HepG2 (cell line): ENCODE data around the gene ARAP1. TPM values are rescaled to one million over a fixed set of nuclear protein-coding genes. Genes with fewer than 3 reads are reported as not detected.
A peak's percentile ranks its signal among the peaks of the same experiment; 100 is the strongest.

Experiments used
- ETV5 ChIP-seq: IDR thresholded peaks from 2 replicates; pipeline ENCODE4 v1.6.1; 2018; ENCODE audit warnings: missing biosample characterization, missing genetic modification reagents, inconsistent platforms, borderline replicate concordance
- GABPB1 ChIP-seq: IDR thresholded peaks from 2 replicates; pipeline ENCODE4 v1.6.1; 2016; ENCODE audit warnings: mild to moderate bottlenecking, missing genetic modification reagents, moderate library complexity, missing compliant biosample characterization
- GLI4 ChIP-seq: sonication (generic); formaldehyde crosslinking; IDR thresholded peaks from 2 replicates; pipeline ENCODE4 v1.5.1; 2020; ENCODE audit warnings: missing genetic modification reagents, mild to moderate bottlenecking, moderate library complexity, borderline replicate concordance
- NFE2 ChIP-seq: sonication (generic); formaldehyde crosslinking; IDR thresholded peaks from 2 replicates; pipeline ENCODE4 v1.4.0; 2020; ENCODE audit warnings: missing genetic modification reagents
- POLR2AphosphoS2 ChIP-seq: IDR thresholded peaks from 2 replicates; pipeline ENCODE4 v1.6.1; 2011; ENCODE audit warnings: low read depth, low read length, improper control_type of control experiment
- RAD51 ChIP-seq: fragments of 450-650 bp; IDR thresholded peaks from 2 replicates; pipeline ENCODE4 v1.6.1; 2016; ENCODE audit warnings: borderline replicate concordance
- RBAK ChIP-seq: sonication (generic); formaldehyde crosslinking; IDR thresholded peaks from 2 replicates; pipeline ENCODE4 v1.5.1; 2020; ENCODE audit warnings: mild to moderate bottlenecking, missing genetic modification reagents
- SOX5 ChIP-seq: IDR thresholded peaks from 2 replicates; pipeline ENCODE4 v1.6.1; 2016; ENCODE audit warnings: borderline replicate concordance
- THAP8 ChIP-seq: sonication (generic); formaldehyde crosslinking; IDR thresholded peaks from 2 replicates; pipeline ENCODE4 v1.5.1; 2020; ENCODE audit warnings: missing genetic modification reagents, mild to moderate bottlenecking, borderline replicate concordance
- U2AF2 ChIP-seq: fragments of 200-400 bp; formaldehyde crosslinking; IDR thresholded peaks from 2 replicates; pipeline ENCODE4 v1.6.1; 2017; ENCODE audit warnings: low read depth, mild to moderate bottlenecking, low read length
- ZBTB4 ChIP-seq: sonication (generic); formaldehyde crosslinking; IDR thresholded peaks from 2 replicates; pipeline ENCODE4 v1.4.0; 2020; ENCODE audit warnings: missing genetic modification reagents, mild to moderate bottlenecking, borderline replicate concordance
- ZFY ChIP-seq: sonication (generic); formaldehyde crosslinking; IDR thresholded peaks from 2 replicates; pipeline ENCODE4 v1.4.0; 2020; ENCODE audit warnings: missing genetic modification reagents
- ZFYVE20 ChIP-seq: sonication (generic); formaldehyde crosslinking; IDR thresholded peaks from 2 replicates; pipeline ENCODE4 v1.8.0; 2023; ENCODE audit warnings: low read depth, mild to moderate bottlenecking, moderate library complexity, missing genetic modification reagents, borderline replicate concordance
- ZNF260 ChIP-seq: sonication (generic); formaldehyde crosslinking; IDR thresholded peaks from 2 replicates; pipeline ENCODE4 v1.4.0; 2020; ENCODE audit warnings: missing genetic modification reagents, low read depth, mild to moderate bottlenecking, borderline replicate concordance
- ZNF276 ChIP-seq: sonication (generic); formaldehyde crosslinking; IDR thresholded peaks from 2 replicates; pipeline ENCODE4 v1.4.0; 2020; ENCODE audit warnings: mild to moderate bottlenecking, low read depth, missing genetic modification reagents
- ZNF557 ChIP-seq: sonication (generic); formaldehyde crosslinking; IDR thresholded peaks from 2 replicates; pipeline ENCODE4 v1.4.0; 2020; ENCODE audit warnings: missing genetic modification reagents
- ZNF563 ChIP-seq: sonication (generic); formaldehyde crosslinking; IDR thresholded peaks from 2 replicates; pipeline ENCODE4 v1.8.0; 2022; ENCODE audit warnings: mild to moderate bottlenecking, moderate library complexity, missing genetic modification reagents
- ZNF639 ChIP-seq: conservative IDR thresholded peaks from 2 replicates; pipeline ENCODE4 v1.6.1; 2018; ENCODE audit warnings: missing genetic modification reagents
- ZNF776 ChIP-seq: sonication (generic); formaldehyde crosslinking; IDR thresholded peaks from 2 replicates; pipeline ENCODE4 v1.4.0; 2020; ENCODE audit warnings: mild to moderate bottlenecking, missing genetic modification reagents
- polyA plus RNA-seq, 8 experiments: library from polyadenylated mRNA; depleted of rRNA in 3 of 8; stranded (reverse) in 7 of 8; unstranded in 1 of 8; fragments of >200 nt; fragmentation: Illumina TruSeq in 4 of 8; extraction: Trizol in 4 of 8; gene quantifications; 2 replicates each; pipeline versions ENCODE4 v1.2.1 to v1.2.3, GENCODE V29; 2011 to 2016; ENCODE audit warnings: low read depth in 4 of 8, missing spikeins in 1 of 8, mixed read lengths in 1 of 8; ENCODE audit not compliant: insufficient read depth in 1 of 8
- total RNA-seq, 5 experiments: library from RNA; depleted of rRNA; stranded (reverse); fragments of >200 nt; fragmentation: Illumina TruSeq; extraction: Trizol; gene quantifications; 2 replicates each; pipeline ENCODE4 v1.2.3, GENCODE V29; 2016; ENCODE audit warnings: low read depth in 1 of 5
- TF ChIP-seq, protein P1 (sequence below): sonication (generic); formaldehyde crosslinking; IDR thresholded peaks from 2 replicates; pipeline ENCODE4 v1.5.0; 2020; ENCODE audit warnings: missing genetic modification reagents, mild to moderate bottlenecking, borderline replicate concordance

The ARAP1 gene
- total and polyA plus RNA-seq, 2 of the 13 experiments (the other 11 are each of a cell fraction or from before 2014, with no cell fraction given) = 43.2 to 55.5 TPM

DNA sequence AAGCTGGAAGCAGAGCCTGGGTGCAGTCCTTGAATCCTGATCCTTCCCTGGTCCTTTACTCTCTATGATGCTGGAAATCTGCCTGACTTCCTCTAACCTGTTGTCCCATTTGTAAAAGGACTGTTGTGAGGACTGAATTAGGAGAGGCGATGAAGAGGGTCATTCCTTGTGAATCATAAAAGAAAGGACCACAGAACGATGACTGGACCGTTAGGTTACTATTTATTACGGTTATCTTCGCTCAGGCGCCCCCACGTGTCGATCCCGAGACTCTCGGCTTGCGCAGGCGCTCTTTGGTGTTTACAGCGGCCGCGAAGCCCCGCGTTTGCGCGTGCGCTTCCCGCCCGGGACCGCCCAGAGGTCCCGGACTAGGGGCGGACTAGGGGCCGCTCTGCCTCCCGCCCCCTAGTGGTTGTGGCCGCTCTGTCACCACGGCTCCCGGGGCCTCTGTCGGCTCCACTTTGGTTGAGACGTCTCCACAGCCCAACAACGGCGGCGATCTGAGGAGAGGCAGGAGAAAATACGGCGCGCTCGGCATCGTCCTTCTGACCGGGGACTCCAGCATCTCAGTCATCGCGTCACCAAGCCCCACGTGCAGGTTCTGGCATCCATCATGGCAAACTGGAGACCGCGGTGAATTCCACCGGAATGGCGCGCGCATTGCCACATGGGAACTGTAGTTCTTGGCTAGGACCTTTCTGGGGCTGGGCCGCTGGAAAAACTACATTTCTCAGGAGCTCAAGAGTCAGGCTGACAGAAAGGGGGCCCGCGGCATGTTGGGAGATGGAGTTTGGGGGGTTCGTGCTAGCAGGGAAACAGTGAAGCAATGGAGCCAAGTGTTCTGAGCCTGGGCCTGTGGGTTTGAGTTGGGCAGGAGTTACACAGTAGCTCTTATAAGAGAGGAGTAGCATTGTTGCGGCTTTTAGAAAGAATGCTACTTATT, 41.5 kb upstream of the ARAP1 start, which contains the start of gene STARD10 (continued):
- TF ChIP-seq POLR2AphosphoS2 (no peak), NFE2 (no peak), GLI4 (CRISPR knock-in tag) (peak; percentile 88; the same call in 1 of the 2 replicates), THAP8 (CRISPR knock-in tag) (no peak; the same call in 1 of the 2 replicates), GABPB1 (CRISPR knock-in tag) (peak; percentile 89), ZBTB4 (CRISPR knock-in tag) (no peak), ETV5 (CRISPR knock-in tag) (no peak), SOX5 (CRISPR knock-in tag) (no peak), ZNF776 (CRISPR knock-in tag) (no peak), ZNF260 (no peak), ZFY (CRISPR knock-in tag) (peak; percentile 81), RBAK (CRISPR knock-in tag) (no peak), ZNF639 (CRISPR knock-in tag) (0 out of 2 replicates have a peak, but pooled peaks have one; percentile 31), ZFYVE20 (no peak), ZNF563 (CRISPR knock-in tag) (0 out of 2 replicates have a peak, but pooled peaks have one; percentile 29), ZNF557 (CRISPR knock-in tag) (no peak), ZNF276 (CRISPR knock-in tag) (peak; percentile 80; the same call in 1 of the 2 replicates), U2AF2 (no peak), RAD51 (no peak)
- TF ChIP-seq, protein P1, sequence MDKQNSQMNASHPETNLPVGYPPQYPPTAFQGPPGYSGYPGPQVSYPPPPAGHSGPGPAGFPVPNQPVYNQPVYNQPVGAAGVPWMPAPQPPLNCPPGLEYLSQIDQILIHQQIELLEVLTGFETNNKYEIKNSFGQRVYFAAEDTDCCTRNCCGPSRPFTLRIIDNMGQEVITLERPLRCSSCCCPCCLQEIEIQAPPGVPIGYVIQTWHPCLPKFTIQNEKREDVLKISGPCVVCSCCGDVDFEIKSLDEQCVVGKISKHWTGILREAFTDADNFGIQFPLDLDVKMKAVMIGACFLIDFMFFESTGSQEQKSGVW (CRISPR knock-in tag) = no peak
